ENCODE data around the gene FTO.

GRCh38 chr16:54077050-54077821, 373.3 kb downstream of the FTO start:
- TF ChIP-seq, protein P1, sequence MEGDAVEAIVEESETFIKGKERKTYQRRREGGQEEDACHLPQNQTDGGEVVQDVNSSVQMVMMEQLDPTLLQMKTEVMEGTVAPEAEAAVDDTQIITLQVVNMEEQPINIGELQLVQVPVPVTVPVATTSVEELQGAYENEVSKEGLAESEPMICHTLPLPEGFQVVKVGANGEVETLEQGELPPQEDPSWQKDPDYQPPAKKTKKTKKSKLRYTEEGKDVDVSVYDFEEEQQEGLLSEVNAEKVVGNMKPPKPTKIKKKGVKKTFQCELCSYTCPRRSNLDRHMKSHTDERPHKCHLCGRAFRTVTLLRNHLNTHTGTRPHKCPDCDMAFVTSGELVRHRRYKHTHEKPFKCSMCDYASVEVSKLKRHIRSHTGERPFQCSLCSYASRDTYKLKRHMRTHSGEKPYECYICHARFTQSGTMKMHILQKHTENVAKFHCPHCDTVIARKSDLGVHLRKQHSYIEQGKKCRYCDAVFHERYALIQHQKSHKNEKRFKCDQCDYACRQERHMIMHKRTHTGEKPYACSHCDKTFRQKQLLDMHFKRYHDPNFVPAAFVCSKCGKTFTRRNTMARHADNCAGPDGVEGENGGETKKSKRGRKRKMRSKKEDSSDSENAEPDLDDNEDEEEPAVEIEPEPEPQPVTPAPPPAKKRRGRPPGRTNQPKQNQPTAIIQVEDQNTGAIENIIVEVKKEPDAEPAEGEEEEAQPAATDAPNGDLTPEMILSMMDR (IDR thresholded peaks at IDR 0.05), result no peak
- no peak for TF ChIP-seq POLR2A (IDR thresholded peaks at IDR 0.05)

Measured in testis (tissue), 2 donors.